SK-N-DZ (cell line): ENCODE measurements around the gene COL6A1.
"Not testable (repeated sequence)": the region's sequence is repeated elsewhere in the genome, so short reads cannot be mapped to it uniquely, and the experiment has no call there.

ENCODE experiments used
- DNase-seq: peaks from one replicate; pipeline ENCODE4 v3.0.0-alpha.2; 2015; ENCODE audit warnings: low spot score

The COL6A1 gene

GRCh38 chr21:46004168-46004861 lies 22.7 kb downstream of the COL6A1 start:
- no peak for DNase-seq

- no peak for DNase-seq
These were observed 23.5 kb downstream of the COL6A1 start for GRCh38 chr21:46005081-46005480.

GRCh38 chr21:46005481-46005881 lies 23.9 kb downstream of the COL6A1 start:
- DNase-seq, result no peak

- DNase-seq, result not testable (repeated sequence)
These were observed 24.4 kb downstream of the COL6A1 start for GRCh38 chr21:46005894-46006546.

- DNase-seq, result no peak
These were observed 25.2 kb downstream of the COL6A1 start for GRCh38 chr21:46006547-46007491.

GRCh38 chr21:46007492-46007868 lies 25.9 kb downstream of the COL6A1 start:
- no peak for DNase-seq

GRCh38 chr21:46008893-46009621 lies 27.5 kb downstream of the COL6A1 start:
- no peak for DNase-seq

- no peak for DNase-seq
These were observed 28.6 kb downstream of the COL6A1 start for GRCh38 chr21:46009951-46010705.

GRCh38 chr21:46011267-46011967 lies 29.8 kb downstream of the COL6A1 start:
- DNase-seq, result no peak

GRCh38 chr21:46012154-46012553 lies 30.6 kb downstream of the COL6A1 start:
- DNase-seq, result no peak

- no peak for DNase-seq
These were observed 33.3 kb downstream of the COL6A1 start for GRCh38 chr21:46014828-46015227.

GRCh38 chr21:46017148-46017547 lies 35.6 kb downstream of the COL6A1 start:
- no peak for DNase-seq

GRCh38 chr21:46017695-46018094 lies 36.1 kb downstream of the COL6A1 start:
- DNase-seq, result no peak

GRCh38 chr21:46018615-46019014 lies 37.0 kb downstream of the COL6A1 start:
- no peak for DNase-seq

GRCh38 chr21:46020581-46020980 lies 39.0 kb downstream of the COL6A1 start:
- DNase-seq, result no peak

GRCh38 chr21:46021398-46021797 lies 39.8 kb downstream of the COL6A1 start:
- no peak for DNase-seq

- no peak for DNase-seq
These were observed 40.5 kb downstream of the COL6A1 start for GRCh38 chr21:46021978-46022544.

- DNase-seq, result peak; percentile 34
These were observed 41.3 kb downstream of the COL6A1 start for GRCh38 chr21:46022551-46023525.

- DNase-seq, result no peak
These were observed 42.0 kb downstream of the COL6A1 start for GRCh38 chr21:46023555-46023954.
